ENCODE measurements around the gene TMC7. TPM values are rescaled to one million over a fixed set of nuclear protein-coding genes. Genes with fewer than 3 reads are reported as not detected.

The TMC7 gene
- total and polyA plus RNA-seq, 2 of the 13 experiments (the other 11 are each of a cell fraction or from before 2014, with no cell fraction given), result 1.2 to 5.1 TPM

GRCh38 chr16:19093631-19094541 is 110.2 kb downstream of the TMC7 start (continued):
- TF ChIP-seq CTCF (CRISPR knock-in tag; IDR thresholded peaks at IDR 0.05), result 0 out of 2 replicates have a peak, but pooled peaks have one; percentile 2
- TF ChIP-seq TARDBP (CRISPR knock-in tag; IDR thresholded peaks at IDR 0.05), result peak; percentile 32; the same call in 1 of the 2 replicates
- TF ChIP-seq ZHX1 (CRISPR knock-in tag; IDR thresholded peaks at IDR 0.05; ENCODE audit: low read depth), result 0 out of 2 replicates have a peak, but pooled peaks have one; percentile 27
- TF ChIP-seq ZNF350 (CRISPR knock-in tag; IDR thresholded peaks at IDR 0.05; ENCODE audit: borderline replicate concordance, low read depth), result peak; percentile 25; the same call in 1 of the 2 replicates
- TF ChIP-seq ZNF124 (CRISPR knock-in tag; IDR thresholded peaks at IDR 0.05), result 0 out of 2 replicates have a peak, but pooled peaks have one; percentile 14
- no peak for TF ChIP-seq ZNF382 (CRISPR knock-in tag; IDR thresholded peaks at IDR 0.05; ENCODE audit: borderline replicate concordance)
- TF ChIP-seq MYC (CRISPR knock-in tag; IDR thresholded peaks at IDR 0.05; ENCODE audit: borderline replicate concordance), result peak; percentile 41; the same call in 1 of the 2 replicates
- TF ChIP-seq TFAP4 (IDR thresholded peaks at IDR 0.05; ENCODE audit: borderline replicate concordance, low read depth), result peak; percentile 58; the same call in 1 of the 2 replicates
- peak; percentile 60 for TF ChIP-seq HDAC1 (CRISPR knock-in tag; IDR thresholded peaks at IDR 0.05)
- no peak for TF ChIP-seq BRF2 (CRISPR knock-in tag; IDR thresholded peaks at IDR 0.05)
- TF ChIP-seq NFRKB (IDR thresholded peaks at IDR 0.05), result no peak
- peak; percentile 27; the same call in 1 of the 2 replicates for TF ChIP-seq MAZ (IDR thresholded peaks at IDR 0.05; ENCODE audit: borderline replicate concordance, low read depth, low read length)
- no peak; the same call in 1 of the 2 replicates for TF ChIP-seq MAZ (CRISPR knock-in tag; IDR thresholded peaks at IDR 0.05; ENCODE audit: low read depth)
- TF ChIP-seq RBFOX2 (IDR thresholded peaks at IDR 0.05; ENCODE audit: low read depth, low read length), result peak; percentile 25; the same call in 1 of the 2 replicates
- no peak for TF ChIP-seq CC2D1A (CRISPR knock-in tag; IDR thresholded peaks at IDR 0.05)
- TF ChIP-seq ZNF235 (CRISPR knock-in tag; IDR thresholded peaks at IDR 0.05; ENCODE audit: borderline replicate concordance), result 0 out of 2 replicates have a peak, but pooled peaks have one; percentile 58
- TF ChIP-seq SAFB2 (CRISPR knock-in tag; IDR thresholded peaks at IDR 0.05; ENCODE audit: borderline replicate concordance, low read depth), result 0 out of 2 replicates have a peak, but pooled peaks have one; percentile 25
- no peak for TF ChIP-seq CREB1 (IDR thresholded peaks at IDR 0.05)
- TF ChIP-seq CREB1 (CRISPR knock-in tag; IDR thresholded peaks at IDR 0.05), result no peak
- TF ChIP-seq FOXA3 (CRISPR knock-in tag; IDR thresholded peaks at IDR 0.05), result peak; percentile 80
- TF ChIP-seq NR2F6 (IDR thresholded peaks at IDR 0.05), result peak; percentile 43; the same call in 1 of the 2 replicates
- no peak for TF ChIP-seq NR2F6 (CRISPR knock-in tag; IDR thresholded peaks at IDR 0.05)
- TF ChIP-seq HOXA5 (CRISPR knock-in tag; IDR thresholded peaks at IDR 0.05), result no peak
